Retina (tissue), 1 donor: ENCODE measurements around the gene DDX42.

Experiments used
- DNase-seq: peaks from one replicate; pipeline ENCODE4 v3.0.0-alpha.2; 2016

DDX42 gene

DNA sequence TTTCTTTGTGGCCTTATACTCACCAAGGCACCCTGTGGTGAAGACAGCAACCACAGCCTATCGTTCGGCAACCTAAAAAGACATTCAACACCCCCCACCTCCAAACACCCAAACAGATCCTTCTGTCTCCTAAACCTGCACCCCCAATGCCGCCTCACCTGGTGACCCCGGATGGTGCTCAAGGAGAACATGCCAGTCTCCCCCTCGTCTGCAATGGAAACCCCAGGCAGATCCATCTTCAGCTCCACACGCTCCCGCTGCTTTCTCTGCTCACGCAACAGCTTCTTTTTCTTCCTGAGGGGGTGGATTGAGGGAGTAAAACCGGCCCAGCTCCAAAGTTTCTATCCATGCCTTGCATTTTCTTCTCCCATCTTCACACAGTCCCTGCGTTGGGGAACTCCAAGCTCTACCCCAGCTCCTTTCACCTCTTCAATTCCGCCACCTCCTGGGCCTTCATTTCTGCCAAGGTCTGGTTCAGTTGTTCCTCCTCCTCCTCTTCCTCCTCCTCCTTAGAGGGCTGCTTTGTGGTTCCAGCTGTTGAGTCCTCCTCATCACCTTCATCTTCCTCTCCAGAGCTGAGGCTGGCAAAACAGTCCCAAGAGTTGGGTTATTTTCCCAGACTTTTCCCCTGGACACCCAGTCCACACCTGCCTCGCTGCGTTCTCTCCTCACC is 49.8 kb downstream of the DDX42 start:
- DNase-seq = no peak

DNA sequence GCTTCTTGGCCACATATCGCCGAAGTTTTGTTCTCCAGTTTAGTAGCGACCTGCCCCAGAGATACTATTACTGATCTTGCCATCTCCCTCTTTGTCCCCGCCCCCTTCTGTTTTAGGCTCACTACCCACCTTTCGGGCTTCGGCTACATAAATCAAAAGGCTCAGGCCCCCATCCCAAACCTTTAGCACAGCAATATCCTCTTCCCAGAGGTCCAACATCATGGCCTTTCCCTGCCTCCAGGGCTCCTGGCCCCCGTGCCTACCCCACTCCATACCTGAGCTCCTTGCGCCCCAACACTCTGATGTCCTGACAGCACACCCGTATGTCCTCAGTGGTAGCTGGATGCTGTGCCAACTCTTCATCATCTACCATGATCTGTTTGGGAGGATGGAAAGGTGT is 50.4 kb downstream of the DDX42 start:
- no peak for DNase-seq

DNA sequence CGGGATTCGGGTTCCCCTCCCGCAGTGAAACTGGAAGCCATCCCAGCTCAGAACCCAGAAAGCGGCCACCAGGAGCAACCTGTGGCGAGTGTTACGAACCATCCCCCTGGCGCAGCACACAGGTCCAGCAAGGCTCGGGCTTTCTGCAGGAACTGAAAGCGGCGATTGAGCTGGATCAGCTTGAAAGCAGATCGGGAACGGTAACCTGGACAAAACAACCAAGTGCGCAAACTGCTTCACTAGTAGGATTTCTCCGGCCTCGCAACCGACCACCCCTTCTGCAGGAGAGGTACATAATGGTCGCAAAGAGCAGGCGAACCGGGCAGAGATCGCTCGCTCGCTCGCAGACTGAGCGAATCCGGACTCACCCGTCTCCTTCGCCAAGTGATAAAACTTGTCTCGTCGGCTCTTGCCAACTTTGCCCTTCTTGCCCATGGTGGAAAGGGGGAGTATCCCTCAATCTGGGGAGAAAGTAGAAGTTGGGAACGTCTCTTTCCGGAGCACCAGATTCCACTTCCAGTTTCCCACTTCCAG is 52.6 kb downstream of the DDX42 start:
- DNase-seq = no peak

DNA sequence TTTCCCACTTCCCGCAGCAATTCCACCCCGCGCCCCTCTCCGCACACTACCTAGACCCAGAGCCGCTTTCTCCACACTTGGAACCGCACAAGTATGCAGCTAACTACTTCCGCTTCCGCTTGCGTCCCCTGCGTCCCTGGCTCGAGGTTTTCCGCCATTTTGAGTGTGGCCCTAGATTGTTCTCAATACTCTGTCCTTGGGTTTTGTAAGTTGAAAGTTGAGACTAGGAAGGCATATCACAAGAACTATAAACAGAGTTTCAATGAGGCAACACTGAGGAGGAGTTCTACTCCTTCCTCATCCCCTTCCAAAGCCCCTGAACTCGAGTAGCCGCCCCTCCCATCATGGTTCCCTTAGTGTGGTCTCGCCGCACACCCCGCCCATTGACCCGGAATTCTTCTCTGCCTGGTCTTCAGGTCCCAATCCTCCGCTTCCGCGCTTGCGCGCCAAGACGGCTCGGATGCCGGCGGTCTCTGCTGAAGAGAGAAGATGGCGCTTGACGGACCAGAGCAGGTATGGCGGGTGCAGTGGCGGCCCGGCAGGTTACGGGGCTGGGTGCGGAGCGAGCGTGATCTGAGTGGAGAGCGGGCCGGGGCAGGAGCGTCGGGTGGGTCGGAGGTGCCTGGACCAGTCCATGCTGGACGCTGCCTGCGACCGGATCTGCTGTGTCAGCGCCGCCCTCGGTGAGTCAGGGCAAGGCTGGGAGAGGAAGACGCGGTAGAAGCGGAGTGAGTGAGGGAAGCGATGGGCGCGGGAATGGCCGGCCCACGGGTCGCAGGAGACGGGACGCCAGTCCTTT is 53.2 kb downstream of the DDX42 start, which contains the start of the genes FTSJ3 and PSMC5:
Gene FTSJ3 (minus strand): TSS at position 662 of the 799 bp plus-strand sequence. CDS start 761 bp downstream, outside the sequence.
Gene PSMC5 (plus strand): TSS at position 430 of the 799 bp plus-strand sequence. CDS start 60 bp downstream, at position 490.
- DNase-seq = peak; percentile 100

DNA sequence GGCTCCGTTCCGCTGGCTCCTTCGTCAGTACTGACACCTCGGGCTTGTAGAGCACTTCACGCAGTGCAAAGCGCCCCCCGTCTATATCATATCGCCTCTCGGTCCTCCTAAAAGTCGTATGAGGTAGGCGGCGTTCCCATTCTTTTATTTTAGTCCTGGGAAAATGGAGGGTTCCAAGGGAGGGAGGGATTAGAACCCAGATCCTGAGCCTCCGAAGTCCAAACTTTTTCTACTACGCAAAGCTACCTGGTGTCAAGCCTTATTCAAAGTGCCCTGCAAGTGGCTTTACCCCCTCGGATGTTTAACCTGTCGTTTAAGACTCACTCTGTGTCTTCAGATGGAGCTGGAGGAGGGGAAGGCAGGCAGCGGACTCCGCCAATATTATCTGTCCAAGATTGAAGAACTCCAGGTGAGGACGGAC is 53.8 kb downstream of the DDX42 start:
- no peak for DNase-seq

DNA sequence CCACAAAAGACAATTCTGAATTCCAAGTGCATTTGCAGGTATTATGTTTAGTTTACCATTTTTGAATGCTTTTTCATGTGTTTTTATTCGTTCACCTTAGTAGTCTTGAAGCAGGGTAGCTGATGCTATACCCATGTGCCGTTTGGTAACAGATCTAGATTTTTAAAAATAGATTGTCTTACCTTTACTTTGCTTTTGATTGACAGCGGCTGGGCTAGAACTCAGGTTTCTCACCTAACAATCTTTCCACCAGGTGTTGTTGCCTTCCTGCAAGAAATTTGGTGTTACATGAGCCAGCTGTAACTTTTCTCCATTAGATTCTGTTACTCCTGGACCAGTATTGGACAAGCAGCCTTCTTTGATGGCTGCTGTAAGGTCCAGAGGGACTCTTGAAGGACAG is 55.0 kb downstream of the DDX42 start:
- DNase-seq = no peak

DNA sequence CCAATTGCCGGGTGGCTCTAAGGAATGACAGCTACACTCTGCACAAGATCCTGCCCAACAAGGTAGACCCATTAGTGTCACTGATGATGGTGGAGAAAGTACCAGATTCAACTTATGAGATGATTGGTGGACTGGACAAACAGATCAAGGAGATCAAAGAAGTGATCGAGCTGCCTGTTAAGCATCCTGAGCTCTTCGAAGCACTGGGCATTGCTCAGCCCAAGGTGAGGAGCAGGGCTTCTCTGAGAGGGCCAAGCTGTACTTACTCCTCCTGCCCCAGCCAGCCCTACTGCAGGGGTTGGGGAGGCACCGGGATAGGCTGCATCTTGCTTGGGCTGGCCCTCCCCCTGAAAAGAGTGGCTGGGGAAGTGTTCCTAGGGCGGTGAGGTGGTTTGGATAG is 56.3 kb downstream of the DDX42 start:
- no peak for DNase-seq

DNA sequence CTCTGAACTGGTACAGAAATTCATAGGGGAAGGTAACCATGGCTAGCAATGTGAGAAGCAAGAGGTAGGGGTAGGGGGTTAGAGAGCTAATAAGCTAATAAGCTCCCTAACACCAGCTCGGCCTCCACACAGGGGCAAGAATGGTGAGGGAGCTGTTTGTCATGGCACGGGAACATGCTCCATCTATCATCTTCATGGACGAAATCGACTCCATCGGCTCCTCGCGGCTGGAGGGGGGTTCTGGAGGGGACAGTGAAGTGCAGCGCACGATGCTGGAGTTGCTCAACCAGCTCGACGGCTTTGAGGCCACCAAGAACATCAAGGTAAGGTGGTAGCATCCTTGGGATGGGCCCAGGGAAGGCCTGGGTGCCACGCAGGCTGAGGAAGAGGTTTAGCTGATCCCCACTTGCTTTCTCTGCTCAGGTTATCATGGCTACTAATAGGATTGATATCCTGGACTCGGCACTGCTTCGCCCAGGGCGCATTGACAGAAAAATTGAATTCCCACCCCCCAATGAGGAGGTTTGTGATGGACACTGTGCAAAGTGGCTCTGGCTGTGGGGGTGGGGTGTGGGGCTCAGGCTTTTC is 57.0 kb downstream of the DDX42 start:
- DNase-seq = no peak

DNA sequence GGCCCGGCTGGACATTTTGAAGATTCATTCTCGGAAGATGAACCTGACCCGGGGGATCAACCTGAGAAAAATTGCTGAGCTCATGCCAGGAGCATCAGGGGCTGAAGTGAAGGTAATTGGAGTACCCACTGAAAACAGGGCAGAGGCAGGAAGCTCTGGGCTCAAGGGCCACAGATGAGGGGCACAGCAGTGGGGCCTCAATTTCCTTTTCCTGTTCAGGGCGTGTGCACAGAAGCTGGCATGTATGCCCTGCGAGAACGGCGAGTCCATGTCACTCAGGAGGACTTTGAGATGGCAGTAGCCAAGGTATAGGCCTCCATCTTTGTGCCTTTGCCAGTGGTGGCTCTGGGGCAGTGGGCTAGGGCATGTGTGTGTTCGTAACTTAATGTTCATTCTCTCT is 57.5 kb downstream of the DDX42 start:
- DNase-seq = no peak

DNA sequence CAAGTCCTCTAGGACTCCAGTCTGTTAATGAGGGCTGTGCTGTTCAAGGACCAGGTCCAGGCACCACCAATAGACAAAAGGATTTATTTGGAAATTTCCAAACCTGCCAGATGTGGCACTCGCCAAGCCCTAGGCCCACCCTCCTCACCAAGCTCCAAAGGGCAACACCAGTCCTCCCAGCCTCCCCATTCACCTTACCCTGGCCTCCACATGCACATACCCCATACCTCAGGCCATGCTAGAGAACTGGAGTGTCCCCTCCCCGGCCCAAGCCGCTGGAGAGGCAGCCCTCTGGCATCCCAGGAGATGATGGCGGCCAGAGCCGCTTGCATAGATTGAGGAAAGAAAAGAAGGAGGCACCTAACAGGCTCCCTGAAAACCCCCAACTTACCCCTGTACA is 58.0 kb downstream of the DDX42 start:
- no peak for DNase-seq

DNA sequence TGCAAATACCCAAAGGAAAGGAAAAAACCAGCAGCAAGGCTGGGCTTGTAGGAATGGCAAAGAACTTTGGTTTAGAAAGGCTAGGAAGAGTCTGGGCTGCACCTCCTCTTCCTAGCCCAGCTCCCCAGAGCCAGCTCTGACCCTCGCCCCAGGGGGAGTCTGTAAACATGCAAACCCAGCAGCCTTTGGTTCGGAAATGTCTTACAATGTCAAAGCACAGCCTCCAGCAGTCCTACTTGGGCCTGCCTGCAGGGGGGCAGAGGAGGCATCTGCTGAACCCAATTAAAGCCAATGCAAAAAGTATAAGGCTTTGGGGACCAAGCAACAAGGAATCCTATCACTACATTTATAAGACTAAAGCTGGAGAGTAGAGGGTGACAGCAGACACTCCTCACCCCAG is 58.5 kb downstream of the DDX42 start:
- no peak for DNase-seq

DNA sequence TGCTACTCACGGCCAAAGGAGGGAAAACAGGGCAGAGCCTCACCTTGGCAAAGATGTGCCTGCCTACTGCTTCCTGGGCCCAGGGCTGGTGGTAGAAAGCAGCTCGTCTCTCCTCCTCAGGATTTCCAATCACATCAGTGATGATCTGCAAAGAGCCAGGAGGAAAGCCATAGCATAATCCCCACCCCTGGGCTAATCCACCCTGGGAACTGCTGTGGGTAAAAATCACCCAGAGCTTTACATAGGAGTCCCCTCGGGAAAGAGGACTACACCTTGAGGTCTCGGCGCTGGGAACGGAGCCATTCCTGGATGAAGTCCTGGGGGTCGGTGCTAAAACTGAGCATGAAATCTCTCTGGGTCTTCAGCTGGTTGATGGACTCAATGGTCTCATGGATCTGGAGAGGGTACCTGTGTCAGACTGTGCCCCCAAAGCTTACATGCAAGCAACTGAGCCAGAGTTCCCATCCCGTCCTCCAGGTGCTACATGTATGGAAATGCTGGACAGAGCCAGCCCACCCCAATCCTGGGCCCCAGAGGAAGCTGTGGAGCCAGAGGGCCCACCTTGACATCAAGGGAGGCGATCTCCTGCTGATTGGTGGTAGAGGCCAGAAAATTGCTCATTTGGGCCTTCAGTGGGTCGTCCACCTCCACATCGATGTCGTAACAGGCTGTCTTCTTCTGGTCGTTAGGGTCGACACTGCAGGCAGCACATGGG is 59.2 kb downstream of the DDX42 start:
- DNase-seq = no peak

DNA sequence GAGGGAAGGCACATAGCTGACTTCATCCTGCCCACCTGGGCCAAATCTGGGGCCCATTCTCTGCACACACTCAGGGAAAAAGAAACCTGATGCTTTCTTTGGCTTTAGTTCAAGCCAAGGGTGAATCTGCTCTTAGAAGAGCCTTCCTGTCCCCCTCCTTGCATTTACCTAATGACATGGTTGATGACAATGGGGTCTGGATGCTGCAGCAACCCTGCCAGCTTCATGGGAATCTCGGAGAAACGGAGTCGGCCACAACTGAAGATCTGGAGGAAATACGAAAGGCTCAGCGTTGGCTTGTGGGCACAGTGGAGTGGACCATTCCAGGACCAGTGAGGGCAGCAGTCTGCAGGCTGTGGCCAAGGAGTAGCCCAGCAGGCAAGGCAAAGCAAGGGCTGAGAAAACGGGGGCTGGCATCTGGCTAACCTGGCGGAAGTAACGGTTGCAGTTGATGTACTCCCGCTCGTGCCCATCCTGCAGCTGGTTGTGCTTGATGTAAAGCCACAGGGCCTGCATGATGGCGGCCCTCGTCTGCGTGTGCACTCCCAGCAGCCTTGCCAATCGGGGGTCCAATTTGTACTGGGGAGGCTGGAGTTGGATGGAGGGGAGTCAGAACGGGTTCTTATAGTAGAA is 59.9 kb downstream of the DDX42 start:
- no peak for DNase-seq

DNA sequence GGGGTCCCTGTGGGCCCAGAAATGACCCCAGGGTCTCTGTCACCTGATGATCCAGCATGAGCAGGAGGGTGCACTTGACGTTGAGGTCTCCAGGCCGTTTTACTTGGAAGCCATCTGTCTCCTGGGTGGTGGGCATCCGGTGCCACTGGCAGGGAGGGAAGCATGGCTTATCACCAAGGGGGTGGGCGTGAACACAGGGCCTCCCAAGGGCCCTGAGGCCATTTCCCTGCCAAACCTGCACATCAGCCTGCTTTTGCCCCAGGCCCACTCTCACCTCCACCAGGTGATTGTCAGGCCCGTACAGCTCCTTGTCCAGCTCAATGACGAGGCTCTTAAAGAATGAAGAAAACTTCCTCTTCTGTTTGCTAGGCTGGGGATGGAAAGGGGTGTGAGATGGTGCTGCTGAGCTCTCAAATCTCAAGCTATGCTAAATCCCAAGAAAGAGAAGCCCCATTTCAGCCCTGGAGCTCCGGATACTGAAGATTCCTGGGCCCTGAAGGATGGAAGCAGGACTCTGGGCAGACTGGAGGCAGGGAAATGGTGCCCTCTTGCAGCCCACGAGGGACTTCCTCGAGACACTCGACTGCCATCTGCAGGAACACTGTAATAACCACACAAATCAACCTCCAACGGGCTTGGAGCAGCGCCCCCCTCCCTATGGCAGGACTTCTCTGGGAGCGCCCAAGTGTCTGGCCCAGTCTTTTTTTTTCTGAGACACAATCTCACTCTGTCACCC is 60.6 kb downstream of the DDX42 start:
- peak; percentile 49 for DNase-seq

DNA sequence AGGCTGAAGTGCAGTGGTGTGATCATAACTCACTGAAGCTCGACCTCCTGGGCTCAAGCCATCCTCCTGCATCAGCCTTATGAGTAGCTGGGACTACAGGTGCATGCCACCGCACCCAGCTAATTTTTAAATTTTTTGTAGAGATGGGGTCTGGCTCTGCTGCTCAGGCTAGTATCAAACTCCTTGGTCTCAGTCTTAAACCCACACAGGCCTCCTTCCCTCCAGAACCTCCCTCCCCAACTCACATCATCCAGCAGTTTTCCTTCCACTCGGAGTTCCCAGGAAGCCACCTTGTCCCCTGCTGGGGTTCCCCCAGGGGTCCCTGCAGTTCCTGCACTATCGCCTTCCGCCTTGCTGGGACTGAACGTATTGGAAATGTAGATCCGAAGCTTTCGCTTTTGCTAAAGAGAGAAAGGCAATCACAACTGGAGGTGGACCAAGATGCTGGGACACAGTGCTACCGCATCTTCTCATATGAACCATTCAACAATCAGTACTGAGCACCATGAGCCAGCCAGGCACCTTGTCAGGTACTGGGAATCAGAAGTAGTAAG is 61.3 kb downstream of the DDX42 start:
- no peak for DNase-seq

DNA sequence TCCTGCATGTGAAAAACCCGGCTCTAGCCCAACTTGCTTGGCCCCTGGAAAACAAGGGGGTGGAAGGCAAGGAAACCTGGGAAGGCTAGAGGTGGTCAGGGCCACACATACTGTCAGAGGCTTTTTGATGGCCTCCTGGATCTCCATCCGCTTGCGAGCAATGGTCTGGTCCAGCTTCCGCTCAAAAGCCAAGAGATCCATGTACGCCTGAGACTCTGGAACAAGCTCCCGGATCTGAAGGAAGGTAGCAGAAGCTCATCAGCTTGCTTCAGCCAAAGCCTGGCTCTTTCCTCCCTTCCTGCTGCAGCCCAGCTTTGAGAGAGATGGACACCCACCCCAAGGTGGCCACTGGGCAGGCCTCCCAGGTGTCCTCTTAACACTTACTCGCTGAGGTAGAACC is 62.8 kb downstream of the DDX42 start:
- no peak for DNase-seq

DNA sequence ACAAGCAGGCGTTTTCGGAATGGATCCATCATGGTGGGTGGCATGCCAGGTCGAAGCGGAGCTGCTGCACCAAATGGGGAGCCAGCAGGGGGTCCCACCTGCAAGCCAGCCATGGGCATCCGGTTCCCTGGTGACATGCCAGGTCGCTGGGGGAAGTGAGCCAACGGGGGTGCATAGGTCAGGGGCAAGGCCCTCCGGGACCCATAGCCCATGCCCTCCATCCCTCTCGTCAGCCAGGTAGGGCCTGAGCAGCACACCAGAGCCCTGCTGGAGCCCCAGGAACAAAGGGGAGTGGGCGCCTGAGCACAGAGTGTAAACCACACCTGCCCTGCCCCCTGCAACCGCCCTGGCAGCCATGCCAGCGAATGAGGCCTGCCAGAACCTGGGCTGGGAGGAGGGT is 63.5 kb downstream of the DDX42 start:
- DNase-seq = no peak

DNA sequence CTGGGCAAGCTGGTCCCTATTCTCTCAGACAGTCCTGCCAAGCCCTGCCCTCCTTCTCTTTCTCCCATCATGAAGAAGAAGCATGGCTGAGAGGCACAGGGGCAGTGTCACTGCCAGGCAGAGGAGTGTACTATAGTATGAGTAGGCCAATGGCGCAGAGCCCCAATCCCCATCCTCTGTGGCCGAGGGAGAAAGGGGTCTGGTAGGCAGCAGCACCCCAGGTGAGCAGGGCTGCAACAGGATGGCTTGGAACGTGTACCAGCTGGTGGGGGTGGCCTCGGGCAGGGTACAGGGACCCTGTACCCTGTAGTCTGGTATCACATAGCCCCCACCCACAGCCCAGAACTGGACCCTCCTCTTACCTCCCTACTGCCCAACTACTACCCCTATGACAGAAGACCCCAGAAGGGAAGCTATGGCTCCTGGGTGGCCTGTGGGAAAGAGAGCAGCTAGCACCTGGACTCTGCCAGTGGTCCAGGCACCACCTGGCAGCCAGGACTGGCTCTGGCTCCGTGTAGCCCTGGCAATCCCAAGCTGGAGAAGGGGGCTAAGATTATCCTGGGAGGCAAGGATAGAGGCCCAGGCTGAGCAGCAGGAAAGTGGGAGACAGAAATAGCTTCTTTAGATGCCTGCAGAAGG is 64.1 kb downstream of the DDX42 start:
- DNase-seq = no peak

DNA sequence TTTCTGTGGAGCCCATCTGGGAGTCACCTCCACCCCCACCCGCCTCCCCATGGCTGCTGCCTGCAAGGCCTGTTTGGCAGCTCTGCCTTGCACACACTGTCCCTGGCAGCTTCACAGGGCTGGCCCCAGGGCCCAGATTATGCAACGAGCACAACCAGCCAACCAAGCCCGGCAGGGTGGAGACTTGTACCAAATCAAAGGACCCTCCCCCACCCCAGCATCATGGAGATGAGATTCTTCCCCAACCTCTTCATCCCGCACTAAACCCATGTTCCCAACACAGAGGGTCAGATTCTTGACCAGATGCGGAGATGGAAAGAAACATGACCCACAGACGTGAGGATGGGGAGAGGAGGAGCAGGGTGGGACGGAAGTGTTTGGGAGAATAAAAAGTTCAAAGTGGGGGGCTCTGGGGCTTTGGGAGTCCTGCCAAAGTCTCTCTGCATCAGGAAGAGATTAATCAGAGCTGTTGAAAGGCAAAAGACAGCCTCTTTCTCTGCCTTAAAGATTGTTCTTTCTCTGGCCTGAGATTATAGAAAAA is 64.7 kb downstream of the DDX42 start:
- DNase-seq = no peak

DNA sequence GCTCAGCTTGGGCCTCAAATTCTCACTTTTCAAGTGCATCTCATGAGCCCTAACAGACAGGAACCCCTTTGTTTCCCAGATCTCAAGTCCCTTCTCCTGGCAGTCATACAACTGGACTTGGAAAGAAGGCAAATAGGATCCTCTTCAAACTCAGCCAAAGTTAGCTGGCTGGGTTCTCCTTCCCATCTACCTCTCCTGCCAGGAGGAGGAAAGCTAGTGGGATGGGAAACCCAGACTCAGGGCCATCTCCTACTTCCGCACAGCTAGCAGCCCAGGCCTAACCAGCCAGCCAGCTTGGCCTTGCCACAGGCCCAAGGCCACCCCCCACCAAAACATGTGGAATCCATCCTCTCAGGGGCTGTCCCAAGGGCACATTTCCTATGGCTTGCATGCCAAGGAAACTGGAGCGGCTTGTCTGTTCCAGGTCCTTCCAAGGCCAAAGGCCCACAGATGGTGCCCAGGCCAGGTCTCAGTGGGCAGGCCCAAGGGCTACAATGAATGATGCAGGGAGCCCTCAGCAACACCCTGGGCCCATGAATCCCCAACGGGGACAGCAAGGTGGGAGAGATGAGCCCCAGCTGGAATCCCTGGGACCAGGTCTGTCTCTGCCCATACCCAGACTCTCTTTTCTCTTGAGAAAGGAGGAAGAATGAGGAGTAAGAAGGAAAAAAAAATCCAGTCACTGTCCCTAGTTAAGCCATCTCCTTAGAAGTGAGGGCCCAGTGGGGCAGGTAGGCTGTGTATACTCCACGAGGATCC is 66.8 kb downstream of the DDX42 start:
- DNase-seq = no peak
